GM18861 (cell line): ENCODE data around the gene KEAP1.
A peak's percentile ranks its signal among the peaks of the same experiment; 100 is the strongest.

ENCODE experiments used
- ATAC-seq: cut with Tn5 transposase; IDR thresholded peaks from one replicate; pipeline ENCODE4 v1.9.1; 2021; ENCODE audit not compliant: unreplicated experiment

KEAP1 gene

DNA sequence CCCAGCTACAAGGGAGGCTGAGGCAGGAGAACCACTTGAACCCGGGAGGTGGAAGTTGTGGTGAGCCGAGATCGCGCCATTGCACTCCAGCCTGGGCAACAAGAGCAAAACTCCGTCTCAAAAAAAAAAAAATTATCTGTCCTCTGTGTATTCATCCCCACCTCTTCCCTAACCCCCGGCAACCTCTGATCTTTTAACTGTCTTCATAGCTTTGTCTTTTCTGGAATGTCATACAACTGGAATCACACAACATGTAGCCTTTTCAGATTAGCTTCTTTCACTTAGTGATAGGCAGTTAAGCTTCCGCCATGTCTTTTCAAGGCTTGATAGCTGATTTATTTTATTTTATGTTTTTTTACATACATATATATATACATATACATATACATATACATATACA, 22.5 kb upstream of the KEAP1 start:
- ATAC-seq, result no peak

DNA sequence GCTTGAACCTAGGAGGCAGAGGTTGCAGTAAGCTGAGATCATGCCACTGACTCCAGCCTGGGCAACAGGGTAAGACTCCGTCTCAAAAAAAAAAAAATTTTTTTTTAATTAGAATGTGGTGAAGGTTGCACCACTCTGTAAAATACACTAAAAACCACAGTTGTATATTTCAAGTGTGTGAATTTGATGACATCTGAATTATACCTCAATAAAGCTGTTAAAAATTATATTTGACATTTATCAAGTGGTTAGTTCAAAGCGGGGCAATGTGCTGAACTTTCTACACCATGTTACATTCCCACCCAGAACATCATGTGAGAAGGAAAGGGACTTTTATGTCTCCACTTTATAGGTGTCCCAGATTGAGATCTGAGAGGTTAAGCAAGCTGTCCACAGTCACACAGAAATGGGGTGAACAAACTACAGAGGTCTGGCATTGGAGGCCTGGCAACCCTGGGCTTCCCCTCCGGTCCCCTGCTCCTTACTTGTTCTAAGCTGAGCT, 20.0 kb upstream of the KEAP1 start:
- ATAC-seq, result no peak

DNA sequence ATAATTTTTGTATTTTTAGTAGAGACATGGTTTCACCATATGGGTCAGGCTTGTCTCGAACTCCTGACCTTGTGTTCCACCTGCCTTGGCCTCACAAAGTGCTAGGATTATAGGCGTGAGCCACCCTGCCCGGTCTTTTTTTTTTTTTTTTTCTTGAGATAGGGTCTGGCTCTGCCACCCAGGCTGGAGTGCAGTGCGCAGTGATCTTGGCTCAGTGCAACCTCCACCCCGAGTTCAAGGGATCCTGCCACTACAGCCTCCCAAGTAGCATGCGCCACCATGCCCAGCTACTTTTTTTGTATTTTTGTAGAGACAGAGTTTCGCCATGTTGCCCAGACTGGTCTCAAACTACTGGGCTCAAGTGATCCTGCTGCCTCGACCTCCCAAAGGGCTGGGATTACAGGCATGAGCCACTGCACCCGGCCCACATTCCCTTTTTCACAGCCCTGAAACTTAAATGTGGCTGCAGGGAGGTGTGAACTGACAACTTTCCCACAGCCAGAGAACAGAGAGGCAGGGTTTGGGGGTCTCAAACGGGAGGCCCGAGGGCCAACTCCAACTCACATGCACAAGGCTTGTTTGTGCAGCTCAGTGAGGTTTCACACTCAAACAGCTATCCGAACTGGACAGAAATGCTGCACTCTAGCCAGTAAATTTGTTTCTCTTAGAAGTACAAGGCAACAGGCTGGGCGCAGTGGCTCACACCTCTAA, 18.5 kb upstream of the KEAP1 start:
- no peak for ATAC-seq

DNA sequence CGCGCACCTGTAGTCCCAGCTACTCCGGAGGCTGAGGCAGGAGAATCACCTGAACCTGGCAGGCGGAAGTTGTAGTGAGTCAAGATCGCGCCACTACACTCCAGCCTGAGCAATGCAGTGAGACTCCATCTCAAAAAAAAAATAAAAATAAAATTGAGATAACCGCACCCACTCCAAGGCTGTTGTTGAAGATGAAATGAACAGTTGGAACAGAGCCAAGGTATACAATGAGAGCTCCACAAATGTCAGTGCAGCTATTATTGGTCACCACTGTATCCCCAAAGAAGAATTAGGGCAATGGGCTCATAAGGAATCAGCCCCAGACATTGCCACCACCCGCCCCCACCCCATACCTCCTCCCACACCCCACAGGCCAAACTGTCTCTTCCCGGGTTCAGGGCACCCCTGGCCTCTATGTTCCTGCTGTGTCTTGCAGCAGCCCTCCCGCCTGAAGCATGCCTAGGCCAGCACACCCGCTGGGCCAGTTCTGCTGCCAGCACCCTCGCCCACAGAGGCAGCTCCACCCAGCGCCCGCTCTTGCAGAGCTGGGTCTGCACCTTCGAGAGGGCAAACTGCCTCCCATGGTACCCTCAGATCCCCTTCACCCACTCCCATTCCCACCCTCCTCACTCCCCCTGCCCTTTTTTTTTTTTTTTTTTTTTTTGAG, 17.6 kb upstream of the KEAP1 start:
- no peak for ATAC-seq

DNA sequence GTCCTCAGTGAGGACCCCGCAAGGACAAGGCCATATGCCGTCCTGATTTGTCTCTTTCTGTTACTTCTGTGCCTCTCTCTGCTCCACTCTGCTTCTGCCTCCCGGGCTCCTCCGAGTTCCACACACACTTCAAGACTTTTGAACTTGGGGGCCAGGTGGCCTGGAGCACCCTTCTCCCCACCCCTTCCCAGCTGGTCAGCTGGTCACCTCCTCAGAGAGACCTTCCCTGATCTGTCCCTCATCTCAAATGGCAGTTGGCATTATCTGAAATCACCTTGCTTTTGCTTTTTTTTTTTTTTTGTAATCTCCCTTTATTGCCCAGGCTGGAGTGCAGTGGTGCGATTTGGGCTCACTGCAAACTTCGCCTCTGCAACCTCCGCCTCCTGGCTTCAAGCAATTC, 16.3 kb upstream of the KEAP1 start:
- no peak for ATAC-seq

DNA sequence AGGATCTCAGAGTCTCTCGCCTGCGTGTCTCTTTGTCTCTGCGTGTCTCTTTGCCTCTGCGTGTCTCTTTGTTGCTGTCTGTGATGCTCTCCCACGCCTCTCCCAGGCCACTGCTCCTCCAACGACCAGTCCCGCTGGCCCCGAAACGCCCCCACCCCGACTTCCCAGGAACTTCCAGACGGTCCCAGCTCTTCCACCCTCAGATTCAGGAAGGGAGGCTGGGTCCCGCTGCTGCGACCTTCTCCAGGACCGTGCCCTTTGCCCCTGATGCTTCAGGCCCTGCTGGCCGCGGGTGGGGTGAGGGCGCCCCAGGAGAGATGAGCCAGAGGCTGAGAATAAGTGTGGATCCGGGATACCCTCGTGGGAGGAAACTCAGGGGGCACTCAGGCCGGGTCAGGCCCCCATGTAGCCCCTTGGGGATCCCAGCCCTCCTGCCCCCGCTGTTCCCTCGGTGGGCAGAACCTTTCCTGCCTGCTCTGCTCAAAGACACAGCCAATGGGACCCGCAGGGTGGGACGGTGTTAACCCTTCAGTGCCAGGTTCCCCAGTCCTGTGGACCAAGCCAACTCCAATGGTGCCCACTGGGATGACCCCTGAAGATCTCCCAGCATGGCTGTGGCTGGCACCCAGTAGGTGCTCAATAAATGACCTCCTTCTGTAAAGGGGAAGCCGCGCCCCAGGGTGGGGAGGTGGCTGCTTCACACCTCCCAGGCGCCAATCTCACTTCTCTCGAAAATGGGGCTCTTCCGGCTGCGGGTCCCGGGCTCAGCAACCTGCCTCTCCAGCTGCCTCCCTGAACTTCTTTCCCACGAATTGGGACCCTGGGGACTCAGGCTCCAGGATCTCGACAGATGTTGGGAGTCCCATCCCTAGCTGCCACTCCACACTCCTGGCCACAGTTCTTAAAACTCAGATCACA, 15.5 kb upstream of the KEAP1 start:
- no peak for ATAC-seq

DNA sequence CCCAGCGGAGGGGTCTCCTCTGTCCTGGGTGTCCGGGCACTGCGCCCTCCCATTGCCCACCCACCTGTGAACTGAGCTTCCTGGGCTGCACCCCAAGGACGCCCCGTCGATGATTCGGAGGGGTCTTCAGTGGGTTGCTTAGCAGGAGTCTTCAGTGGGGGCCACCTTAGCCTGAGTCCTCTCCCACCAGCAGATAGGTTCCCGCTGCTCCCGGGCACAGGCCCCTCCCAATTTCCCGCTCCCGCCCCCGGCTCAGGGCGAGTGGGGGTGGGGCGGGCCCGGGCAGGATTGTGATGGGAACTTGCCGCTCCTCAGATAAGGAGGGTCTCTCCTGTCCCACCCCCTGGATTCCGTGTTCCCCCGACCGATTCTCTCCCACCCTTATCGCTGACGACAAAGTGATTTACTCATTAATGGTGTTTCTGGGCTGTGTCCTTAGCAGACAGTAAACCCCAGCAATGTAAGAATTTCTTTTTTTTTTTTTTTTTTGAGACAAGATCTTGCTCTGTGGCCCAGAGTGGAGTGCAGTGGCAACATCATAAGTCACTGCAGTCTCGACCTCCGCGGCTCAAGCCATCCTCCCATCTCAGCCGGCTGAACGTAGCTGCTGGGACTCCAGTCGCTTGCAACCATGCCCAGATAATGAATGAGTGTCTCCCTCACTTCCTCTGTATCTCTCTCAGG, 14.7 kb upstream of the KEAP1 start:
- ATAC-seq, result no peak

DNA sequence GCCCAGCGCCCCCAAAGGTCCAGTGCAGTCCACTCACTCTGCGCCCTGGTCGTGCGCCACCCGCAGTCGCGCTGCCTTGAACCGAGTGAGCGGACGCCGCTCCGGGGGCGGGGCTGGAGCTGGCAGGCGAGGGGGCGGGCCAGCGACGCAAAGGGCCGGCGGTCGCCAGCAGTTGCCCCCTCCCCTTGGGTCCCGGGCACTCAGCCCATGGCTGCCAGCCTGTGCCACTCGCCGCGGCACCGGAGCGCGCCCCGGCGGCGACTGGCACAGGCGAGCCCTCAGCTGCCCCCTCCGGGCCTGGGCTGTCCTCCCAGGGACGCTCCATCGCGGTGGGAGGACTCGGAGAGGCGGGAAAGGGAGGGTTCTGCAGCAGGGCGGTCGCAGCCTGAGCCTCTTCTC, 14.2 kb upstream of the KEAP1 start, which contains the start of gene S1PR5:
S1PR5 (minus strand) TSS at position 87 of the 399 bp plus-strand sequence. CDS start 2,436 bp downstream, outside the sequence.
- ATAC-seq, result no peak

DNA sequence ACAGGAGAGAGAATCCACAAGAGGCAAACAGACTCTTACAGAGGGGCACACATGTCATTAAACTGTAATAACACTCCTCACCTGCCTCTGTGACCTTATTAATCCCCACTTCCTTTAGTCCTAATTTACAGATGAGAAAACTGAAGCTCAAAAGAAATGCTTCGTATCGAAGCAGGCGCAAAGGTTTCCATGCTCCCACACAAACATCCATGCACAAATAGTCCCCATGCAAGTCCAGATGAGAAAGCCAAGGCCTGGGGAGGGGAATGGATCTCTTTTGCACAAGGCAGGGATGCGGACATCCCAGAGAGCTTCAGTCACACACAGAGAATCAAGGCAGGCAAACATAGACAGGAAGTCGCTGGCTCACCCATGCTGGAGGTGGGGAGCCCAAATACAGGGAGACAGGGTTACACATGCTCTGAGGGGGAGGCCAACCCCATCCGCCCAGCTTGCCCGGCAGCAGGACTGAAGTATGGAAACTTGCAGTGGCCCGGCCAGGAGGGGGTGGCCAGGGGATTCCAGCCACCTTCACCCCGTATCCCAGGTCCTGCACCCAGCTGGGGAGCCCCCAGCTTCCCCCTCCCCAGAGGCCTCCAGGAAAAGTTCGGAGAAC, 13.6 kb upstream of the KEAP1 start:
- ATAC-seq, result no peak

DNA sequence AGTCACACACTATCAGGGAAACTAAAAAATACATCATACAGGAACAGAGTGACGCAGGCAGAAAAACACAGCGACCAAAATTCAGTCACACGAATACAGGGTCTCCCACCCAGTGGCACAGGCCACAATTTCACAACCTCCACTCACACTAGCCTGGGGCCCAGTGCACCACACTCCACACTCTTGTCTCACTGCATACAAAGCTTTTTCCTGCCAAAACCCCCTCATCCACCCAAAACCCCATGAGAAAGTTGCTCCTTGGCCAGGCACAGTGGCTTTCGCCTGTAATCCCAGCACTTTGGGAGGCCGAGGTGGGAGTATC, 12.9 kb upstream of the KEAP1 start:
- no peak for ATAC-seq

DNA sequence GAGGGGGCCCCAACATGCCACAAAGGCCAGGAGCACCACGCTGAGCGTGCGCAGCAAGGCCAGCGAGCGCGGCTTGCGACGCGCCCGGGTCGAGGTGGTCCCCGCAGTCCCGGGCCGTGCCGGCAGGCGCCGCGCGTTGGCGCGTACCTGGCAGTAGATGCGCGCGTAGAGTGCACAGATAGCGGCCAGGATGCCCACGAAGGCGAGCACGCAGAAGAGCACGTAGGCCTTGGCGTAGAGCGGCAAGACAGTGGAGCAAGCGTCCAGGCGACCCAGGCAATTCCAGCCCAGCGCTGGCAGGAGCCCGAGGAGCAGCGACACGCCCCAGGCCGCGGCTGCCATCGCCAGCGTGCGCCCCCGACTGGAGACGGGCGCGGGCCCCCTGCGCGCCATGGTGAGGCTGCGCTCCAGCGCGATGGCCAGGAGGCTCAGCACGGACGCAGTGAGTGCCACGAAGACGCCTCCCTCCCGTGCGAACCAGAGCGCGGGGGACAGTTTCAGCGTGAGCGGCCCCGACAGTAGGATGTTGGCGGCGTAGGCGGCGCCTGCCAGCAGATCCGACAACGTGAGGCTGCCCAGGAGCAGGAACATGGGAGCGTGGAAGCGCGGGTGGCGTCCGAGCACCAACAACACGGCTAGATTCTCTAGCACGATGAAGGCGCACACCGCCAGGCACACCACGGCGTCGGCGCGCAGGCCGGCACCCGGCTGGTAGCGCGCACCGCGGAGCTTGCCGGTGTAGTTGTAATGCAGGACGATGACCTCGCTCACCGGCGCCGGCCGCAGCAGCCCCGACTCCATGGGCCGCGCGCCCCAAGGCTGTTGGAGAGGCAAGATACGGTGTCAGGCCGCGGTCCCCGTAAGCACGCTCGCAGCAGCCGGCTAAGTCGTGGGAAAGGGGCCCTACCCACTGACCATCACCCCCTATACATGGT, 11.3 kb upstream of the KEAP1 start:
- no peak for ATAC-seq

DNA sequence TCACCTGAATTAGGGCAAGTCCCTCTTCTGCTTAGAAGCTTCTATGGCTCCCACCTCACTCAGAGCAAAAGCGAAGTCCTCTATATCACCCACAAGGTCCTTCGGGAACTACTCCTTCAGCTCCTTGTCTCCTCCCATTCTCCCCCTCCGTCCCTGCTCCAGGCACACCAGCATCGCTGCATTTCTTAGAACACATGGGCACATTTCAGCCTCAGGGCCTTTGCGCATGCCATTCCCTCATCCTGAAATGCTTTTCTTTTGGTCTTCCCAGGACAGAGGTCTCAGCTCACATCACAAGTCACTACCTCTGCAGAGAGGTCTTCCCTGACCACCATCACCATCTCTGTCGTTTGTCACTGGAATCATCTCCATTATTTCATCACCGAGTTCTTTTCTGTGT, 10.1 kb upstream of the KEAP1 start:
- ATAC-seq, result no peak

DNA sequence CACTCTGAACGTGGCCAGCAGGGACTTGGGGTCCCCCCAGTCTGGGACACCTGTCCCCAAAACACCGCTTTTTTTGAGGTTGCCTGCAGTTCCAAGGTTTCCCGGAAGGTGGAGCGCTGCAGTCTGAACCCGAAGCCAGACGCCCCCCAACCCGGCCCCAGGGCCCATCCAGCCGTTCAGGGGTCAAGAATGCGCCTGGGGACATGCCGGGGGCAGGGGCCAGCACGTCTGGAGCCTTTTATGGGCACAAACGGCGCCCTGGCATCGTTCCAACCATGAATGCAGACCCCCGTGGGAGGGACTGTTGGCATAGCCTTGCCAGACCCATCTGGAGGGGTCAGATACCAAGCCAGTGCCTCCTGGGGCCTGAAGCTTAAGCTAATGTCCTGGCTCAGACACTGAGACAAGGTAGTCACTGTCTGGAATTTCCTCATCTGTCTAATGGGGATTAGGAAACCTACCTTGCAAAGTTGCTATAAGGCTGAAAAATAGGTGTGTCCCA, 7.2 kb upstream of the KEAP1 start:
- no peak for ATAC-seq

DNA sequence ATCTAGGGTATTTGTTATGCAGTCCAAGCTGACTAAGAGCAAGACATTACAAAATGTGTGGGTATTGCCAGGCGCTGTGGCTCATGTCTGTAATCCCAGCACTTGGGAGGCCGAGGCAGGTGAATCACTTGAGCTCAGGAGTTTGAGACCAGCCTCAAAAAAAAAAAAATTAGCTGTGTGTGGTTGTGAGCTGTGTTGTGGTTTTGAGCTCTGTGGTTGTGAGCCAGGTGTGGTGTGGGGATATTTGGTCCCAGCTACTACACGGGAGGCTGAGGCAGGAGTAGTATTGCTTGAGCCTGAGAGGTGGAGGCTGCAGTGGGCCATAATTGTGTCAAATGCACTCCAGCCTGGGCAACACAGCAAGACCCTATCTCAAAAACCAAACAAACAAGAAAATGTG, 5.6 kb upstream of the KEAP1 start:
- ATAC-seq, result no peak

DNA sequence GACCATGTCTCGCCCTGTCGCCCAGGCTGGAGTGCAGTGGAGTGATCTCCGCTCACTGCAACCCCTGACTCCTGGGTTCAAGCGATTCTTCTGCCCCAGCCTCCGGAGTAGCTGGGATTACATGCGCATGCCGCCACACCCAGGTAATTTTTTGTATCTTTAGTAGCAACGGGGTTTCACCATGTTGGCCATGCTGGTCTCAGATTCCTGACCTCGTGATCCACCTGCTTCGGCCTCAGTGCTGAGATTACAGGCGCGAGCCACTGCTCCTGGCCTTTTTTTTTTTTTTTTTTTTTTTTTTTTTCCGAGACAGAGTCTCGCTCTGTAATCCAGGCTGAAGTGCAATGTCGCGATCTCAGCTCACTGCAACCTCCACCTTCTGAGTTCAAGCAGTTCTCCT, 4.9 kb upstream of the KEAP1 start:
- ATAC-seq, result no peak

DNA sequence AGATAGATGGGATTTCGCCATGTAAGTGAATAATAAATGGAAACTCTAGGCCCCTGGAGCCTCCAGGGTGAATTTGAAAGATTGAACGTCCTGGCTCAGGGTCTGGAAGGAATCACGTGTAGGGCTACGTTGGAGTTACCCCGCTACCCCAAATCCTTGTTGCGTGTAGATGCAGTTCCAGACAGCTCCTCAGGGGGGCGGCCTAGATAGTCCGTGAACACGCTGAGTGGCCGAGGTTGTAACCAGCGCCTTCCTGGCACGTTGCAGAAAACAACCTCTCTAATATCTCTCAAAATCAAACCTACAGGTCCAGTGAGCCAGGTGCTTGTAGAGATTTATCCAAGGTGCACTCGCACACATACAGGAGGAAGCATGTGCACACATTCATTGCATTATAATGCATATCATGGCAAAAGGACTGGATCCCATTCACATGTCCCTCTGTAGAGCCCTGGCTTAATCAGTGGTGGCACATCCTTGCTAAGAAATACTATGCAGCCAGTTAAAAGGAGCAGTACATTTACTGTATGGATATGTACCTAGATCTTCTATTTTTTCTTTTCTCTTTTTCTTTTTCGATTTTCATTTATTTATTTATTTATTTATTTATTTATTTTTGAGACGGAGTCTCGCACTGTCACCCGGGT, 2.5 kb upstream of the KEAP1 start:
- no peak for ATAC-seq

DNA sequence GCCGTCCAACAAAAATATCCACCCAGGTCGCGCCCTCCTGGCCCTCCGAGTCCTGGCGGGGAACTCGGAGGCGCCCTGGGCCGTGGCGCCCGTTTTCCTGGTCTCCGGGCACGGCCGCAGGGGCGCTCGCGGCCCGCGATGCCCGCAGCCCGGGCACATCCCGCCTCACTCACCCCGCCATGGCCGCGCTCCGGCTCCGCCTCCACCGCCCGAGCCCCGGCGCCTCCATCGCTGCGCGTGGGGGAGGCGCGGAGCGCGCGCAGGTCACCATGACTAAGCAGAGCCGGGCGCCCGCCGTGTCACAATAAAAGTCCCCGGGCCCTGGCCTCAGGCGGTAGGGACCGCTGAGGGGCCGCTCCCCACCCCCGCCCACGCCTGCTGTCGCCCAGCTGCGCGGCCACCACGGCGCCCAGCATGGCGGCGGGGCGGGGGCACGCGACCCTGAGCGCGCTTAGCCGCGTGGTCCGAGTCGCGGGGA, 593 bp downstream of the KEAP1 start:
- ATAC-seq, result peak; percentile 81

DNA sequence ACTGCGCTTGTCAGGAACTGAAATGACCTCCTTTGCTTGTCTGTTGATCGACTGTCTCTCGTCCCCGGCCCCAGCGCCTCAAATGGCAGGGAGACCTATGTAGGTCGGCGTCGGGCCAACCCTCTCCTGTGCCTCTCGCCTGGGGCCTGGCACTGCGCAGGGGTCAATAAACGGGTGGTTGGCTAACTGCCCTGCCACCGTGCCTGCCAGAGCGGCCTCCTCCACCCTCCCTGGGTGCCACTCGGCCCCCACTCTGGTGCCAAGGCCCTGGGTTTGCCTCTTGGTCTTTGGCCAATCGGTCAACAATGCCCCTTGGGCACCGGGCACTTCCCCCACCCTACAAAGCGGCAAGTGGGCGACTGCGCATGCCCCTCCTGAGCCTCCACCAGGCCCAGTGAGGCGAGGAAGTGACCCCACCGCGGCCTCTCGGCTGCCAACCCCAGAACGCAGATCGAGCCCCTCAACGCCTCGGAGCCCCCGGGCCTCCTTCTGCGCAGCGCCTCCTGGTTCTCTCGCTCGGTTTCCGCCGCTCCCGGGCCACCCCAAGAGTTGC, 1.1 kb downstream of the KEAP1 start:
- ATAC-seq, result peak; percentile 19

DNA sequence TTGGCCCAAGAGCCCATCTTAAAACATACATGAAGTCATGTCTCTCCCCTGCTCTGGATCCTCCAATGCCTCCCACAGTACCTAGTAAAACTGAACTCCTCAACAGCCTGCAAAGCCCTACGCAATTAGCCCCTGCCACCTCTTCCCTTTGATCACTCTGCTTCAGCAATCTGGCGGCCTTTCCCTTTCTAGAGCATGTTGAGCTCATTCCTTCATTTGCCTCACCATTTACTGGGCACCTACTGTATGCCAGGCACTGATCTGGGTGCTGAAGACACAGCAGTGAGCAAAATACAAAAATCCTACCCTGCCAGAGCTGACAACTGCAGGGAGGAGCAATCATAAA, 2.9 kb downstream of the KEAP1 start:
- no peak for ATAC-seq
